CD4-positive, CD25-positive, alpha-beta regulatory T cell (primary cell): ENCODE data around the gene HBB. TPM values are rescaled to one million over a fixed set of nuclear protein-coding genes. Genes with fewer than 3 reads are reported as not detected.
A peak's percentile ranks its signal among the peaks of the same experiment; 100 is the strongest.

Source experiments
- ATAC-seq, 2 donors: fragments of 150-1000 bp; cut with Tn5 transposase; one replicate each; pipeline ENCODE4 v1.10.0; 2021; ENCODE audit warnings: low read depth in 2 of 2, moderate number of reproducible peaks in 2 of 2, moderate library complexity in 1 of 2
- DNase-seq, 3 donors: peaks; one replicate each; pipeline versions ENCODE4 v3.0.0 to v3.0.0-alpha.2; 2012 to 2022; ENCODE audit warnings: mixed read lengths in 1 of 3
- H3K27ac ChIP-seq: one replicate; pipeline ENCODE4 v1.7.0; 2013; ENCODE audit warnings: mild to moderate bottlenecking, low read length; ENCODE audit not compliant: insufficient read depth, poor library complexity, severe bottlenecking
- H3K27me3 ChIP-seq: one replicate; pipeline ENCODE4 v1.7.0; 2013; ENCODE audit warnings: low read length; ENCODE audit not compliant: control insufficient read depth, insufficient read depth
- H3K36me3 ChIP-seq: one replicate; pipeline ENCODE4 v1.7.0; 2013; ENCODE audit warnings: mild to moderate bottlenecking, low read length, moderate library complexity; ENCODE audit not compliant: control insufficient read depth, insufficient read depth
- H3K4me1 ChIP-seq: 2 replicates; pipeline ENCODE4 v1.7.0; 2013; ENCODE audit warnings: mild to moderate bottlenecking, low read length; ENCODE audit not compliant: insufficient read depth, control insufficient read depth, poor library complexity, severe bottlenecking
- H3K4me3 ChIP-seq: one replicate; pipeline ENCODE4 v1.7.0; 2013; ENCODE audit warnings: low read depth, mild to moderate bottlenecking, low read length, moderate library complexity
- H3K9me3 ChIP-seq, 2 experiments: 1 replicate in 1 of 2; 2 replicates in 1 of 2; pipeline ENCODE4 v1.7.0; 2013; ENCODE audit warnings: low read length in 2 of 2, mild to moderate bottlenecking in 1 of 2, moderate library complexity in 1 of 2; ENCODE audit not compliant: control insufficient read depth in 2 of 2
- H3K27ac Mint-ChIP-seq, 3 donors: one replicate each; pipeline ENCODE4 v1.8.0; 2020 to 2022; ENCODE audit warnings: mild to moderate bottlenecking in 3 of 3, mixed read lengths in 3 of 3, moderate library complexity in 2 of 3
- H3K27me3 Mint-ChIP-seq: one replicate; pipeline ENCODE4 v1.8.0; 2022; ENCODE audit warnings: mild to moderate bottlenecking, mixed read lengths
- H3K36me3 Mint-ChIP-seq: one replicate; pipeline ENCODE4 v1.8.0; 2020; ENCODE audit warnings: mixed read lengths
- H3K4me1 Mint-ChIP-seq, 4 donors: one replicate each; pipeline ENCODE4 v1.8.0; 2020 to 2022; ENCODE audit warnings: mixed read lengths in 4 of 4, mild to moderate bottlenecking in 1 of 4
- H3K4me3 Mint-ChIP-seq, 4 donors: one replicate each; pipeline ENCODE4 v1.8.0; 2020 to 2022; ENCODE audit warnings: mild to moderate bottlenecking in 4 of 4, mixed read lengths in 4 of 4, moderate library complexity in 3 of 4
- H3K9me3 Mint-ChIP-seq, 7 donors: one replicate each; pipeline ENCODE4 v1.8.0; 2020 to 2022; ENCODE audit warnings: mixed read lengths in 7 of 7, mild to moderate bottlenecking in 3 of 7, moderate library complexity in 2 of 7
- polyA plus RNA-seq, 4 donors: library from polyadenylated mRNA; unstranded; fragments of 300-500 nt; fragmentation: Illumina TruSeq; gene quantifications; one replicate each; pipeline ENCODE4 v1.2.3, GENCODE V29; 2021
- total RNA-seq: library from RNA; stranded (reverse); gene quantifications from one replicate; pipeline ENCODE4 v1.2.3, GENCODE V29; 2022

Gene HBB
- total and polyA plus RNA-seq, 5 donors from 2014 or later: 0.37 to 4.4 (median 1.6) TPM; not detected in 1

- Mint-ChIP-seq H3K9me3 (peaks cover 0 to 3% (median 0%) of the 10 kb centered on the region in 7 donors), H3K4me3 (no peak overlapping the region), H3K4me1 (peaks cover 0 to 3% (median 0%) of the 10 kb centered on the region in 4 donors), H3K36me3 (no peaks in the 10 kb centered on the region), H3K27me3 (peaks cover 5% of the 10 kb centered on the region), H3K27ac (no peak overlapping the region)
- Histone ChIP-seq H3K4me3 (no peak overlapping the region), H3K9me3 (peaks cover 4 to 7% of the 10 kb centered on the region in 2 experiments), H3K4me1 (peaks cover 10% of the 10 kb centered on the region), H3K36me3 (peaks cover 8% of the 10 kb centered on the region), H3K27ac (no peak overlapping the region), H3K27me3 (peaks cover 5% of the 10 kb centered on the region)
- DNase-seq (no peak), ATAC-seq (no peak)
These were observed 3.4 kb upstream of the HBB start for GRCh38 chr11:5230266-5230665.

DNA sequence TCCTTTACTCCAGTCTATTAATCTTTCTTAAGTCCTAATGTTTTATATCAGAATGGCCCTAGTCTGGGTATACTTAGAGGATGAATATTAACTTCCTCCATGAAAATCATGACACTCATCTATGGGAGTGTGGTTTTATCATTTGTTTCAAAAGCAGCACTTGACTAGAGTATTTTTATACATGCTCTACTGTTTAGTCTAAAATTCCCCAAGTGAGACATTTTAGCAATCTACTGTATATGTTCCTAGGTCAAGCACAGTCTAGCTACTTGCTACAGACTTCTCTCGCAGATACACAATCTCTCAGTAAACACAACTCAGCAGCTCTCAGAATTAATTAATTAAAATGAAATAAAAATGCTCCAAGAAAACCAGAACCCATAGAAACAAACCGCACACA, 2.9 kb upstream of the HBB start:
- Mint-ChIP-seq H3K36me3 (no peaks in the 10 kb centered on the region), H3K27ac (no peak overlapping the region), H3K4me1 (peaks cover 0 to 3% (median 0%) of the 10 kb centered on the region in 4 donors), H3K9me3 (peaks cover 0 to 3% (median 0%) of the 10 kb centered on the region in 7 donors), H3K4me3 (no peak overlapping the region), H3K27me3 (peaks cover 5% of the 10 kb centered on the region)
- H3K9me3 ChIP-seq: peaks cover 7 to 11% of the 10 kb centered on the region in 2 experiments
- peaks cover 13% of the 10 kb centered on the region for H3K36me3 ChIP-seq
- no peak for DNase-seq
- no peak for ATAC-seq
- H3K27ac ChIP-seq: no peak overlapping the region
- no peak overlapping the region for H3K4me3 ChIP-seq
- H3K27me3 ChIP-seq: peaks cover 5% of the 10 kb centered on the region
- peaks cover 15% of the 10 kb centered on the region for H3K4me1 ChIP-seq

DNA sequence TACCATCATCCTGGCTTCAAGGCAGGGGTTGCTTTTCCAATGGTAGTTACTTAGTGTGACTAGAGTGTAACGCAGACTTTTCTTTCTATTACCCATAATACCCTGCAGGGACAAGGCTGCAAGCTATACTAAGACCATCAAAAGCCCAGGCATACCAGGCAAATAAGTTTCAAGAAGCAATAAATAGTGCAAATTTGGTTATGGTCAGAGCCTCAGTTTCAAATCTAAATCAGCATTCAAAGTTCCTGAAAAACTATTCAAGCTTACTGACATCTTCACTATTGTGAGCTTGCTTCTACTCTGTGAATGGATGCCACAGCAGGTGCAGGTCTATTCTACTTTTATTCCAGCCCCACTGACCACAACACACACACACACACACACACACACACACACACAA, 2.5 kb upstream of the HBB start:
- H3K4me3 ChIP-seq: no peak overlapping the region
- peaks cover 0 to under 1% (median 0%) of the 10 kb centered on the region in 4 donors for H3K4me1 Mint-ChIP-seq
- no peak overlapping the region for H3K4me3 Mint-ChIP-seq
- H3K27ac ChIP-seq: no peak overlapping the region
- DNase-seq (no peak), ATAC-seq (no peak)
- peaks cover 5% of the 10 kb centered on the region for H3K27me3 Mint-ChIP-seq
- peaks cover 0 to 3% (median 0%) of the 10 kb centered on the region in 7 donors for H3K9me3 Mint-ChIP-seq
- H3K27ac Mint-ChIP-seq: no peak overlapping the region
- H3K36me3 Mint-ChIP-seq: no peaks in the 10 kb centered on the region
- peaks cover 14% of the 10 kb centered on the region for H3K36me3 ChIP-seq
- H3K4me1 ChIP-seq: peaks cover 17% of the 10 kb centered on the region
- peaks cover 8 to 14% of the 10 kb centered on the region in 2 experiments for H3K9me3 ChIP-seq
- peaks cover 5% of the 10 kb centered on the region for H3K27me3 ChIP-seq

- ATAC-seq: no peak
- no peaks in the 10 kb centered on the region for H3K36me3 Mint-ChIP-seq
- Histone ChIP-seq H3K4me1 (peaks cover 17% of the 10 kb centered on the region), H3K36me3 (peaks cover 14% of the 10 kb centered on the region), H3K27ac (no peak overlapping the region), H3K27me3 (peaks cover 5% of the 10 kb centered on the region), H3K4me3 (no peak overlapping the region), H3K9me3 (peaks cover 8 to 14% of the 10 kb centered on the region in 2 experiments)
- DNase-seq: no peak
- no peaks in the 10 kb centered on the region for H3K4me1 Mint-ChIP-seq
- H3K4me3 Mint-ChIP-seq: no peak overlapping the region
- peaks cover 5% of the 10 kb centered on the region for H3K27me3 Mint-ChIP-seq
- no peak overlapping the region for H3K27ac Mint-ChIP-seq
- peaks cover 0 to 3% (median 0%) of the 10 kb centered on the region in 7 donors for H3K9me3 Mint-ChIP-seq
These were observed 1.3 kb upstream of the HBB start for GRCh38 chr11:5228124-5228523.

GRCh38 chr11:5227681-5228080, 810 bp upstream of the HBB start:
- DNase-seq: no peak
- Histone ChIP-seq H3K27me3 (peaks cover 5% of the 10 kb centered on the region), H3K36me3 (peaks cover 14% of the 10 kb centered on the region), H3K27ac (no peak overlapping the region), H3K9me3 (peaks cover 8 to 14% of the 10 kb centered on the region in 2 experiments), H3K4me1 (peaks cover 17% of the 10 kb centered on the region), H3K4me3 (no peak overlapping the region)
- ATAC-seq: no peak
- peaks cover 0 to 3% (median 0%) of the 10 kb centered on the region in 7 donors for H3K9me3 Mint-ChIP-seq
- H3K4me3 Mint-ChIP-seq: no peak overlapping the region
- no peaks in the 10 kb centered on the region for H3K4me1 Mint-ChIP-seq
- H3K36me3 Mint-ChIP-seq: no peaks in the 10 kb centered on the region
- no peak overlapping the region for H3K27ac Mint-ChIP-seq
- H3K27me3 Mint-ChIP-seq: peaks cover 5% of the 10 kb centered on the region

DNA sequence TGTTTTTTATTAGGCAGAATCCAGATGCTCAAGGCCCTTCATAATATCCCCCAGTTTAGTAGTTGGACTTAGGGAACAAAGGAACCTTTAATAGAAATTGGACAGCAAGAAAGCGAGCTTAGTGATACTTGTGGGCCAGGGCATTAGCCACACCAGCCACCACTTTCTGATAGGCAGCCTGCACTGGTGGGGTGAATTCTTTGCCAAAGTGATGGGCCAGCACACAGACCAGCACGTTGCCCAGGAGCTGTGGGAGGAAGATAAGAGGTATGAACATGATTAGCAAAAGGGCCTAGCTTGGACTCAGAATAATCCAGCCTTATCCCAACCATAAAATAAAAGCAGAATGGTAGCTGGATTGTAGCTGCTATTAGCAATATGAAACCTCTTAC, 1.4 kb downstream of the HBB start:
- Histone ChIP-seq H3K27ac (no peak overlapping the region), H3K4me3 (peak overlapping the region; percentile 0), H3K27me3 (peaks cover 5% of the 10 kb centered on the region), H3K36me3 (peaks cover 14% of the 10 kb centered on the region), H3K4me1 (peaks cover 17% of the 10 kb centered on the region), H3K9me3 (peaks cover 8 to 14% of the 10 kb centered on the region in 2 experiments)
- Mint-ChIP-seq H3K4me1 (no peaks in the 10 kb centered on the region), H3K27ac (no peak overlapping the region), H3K27me3 (peaks cover under 1% of the 10 kb centered on the region), H3K9me3 (peaks cover 0 to 4% (median 0%) of the 10 kb centered on the region in 7 donors), H3K36me3 (no peaks in the 10 kb centered on the region), H3K4me3 (no peak overlapping the region)
- no peak for ATAC-seq
- no peak for DNase-seq

DNA sequence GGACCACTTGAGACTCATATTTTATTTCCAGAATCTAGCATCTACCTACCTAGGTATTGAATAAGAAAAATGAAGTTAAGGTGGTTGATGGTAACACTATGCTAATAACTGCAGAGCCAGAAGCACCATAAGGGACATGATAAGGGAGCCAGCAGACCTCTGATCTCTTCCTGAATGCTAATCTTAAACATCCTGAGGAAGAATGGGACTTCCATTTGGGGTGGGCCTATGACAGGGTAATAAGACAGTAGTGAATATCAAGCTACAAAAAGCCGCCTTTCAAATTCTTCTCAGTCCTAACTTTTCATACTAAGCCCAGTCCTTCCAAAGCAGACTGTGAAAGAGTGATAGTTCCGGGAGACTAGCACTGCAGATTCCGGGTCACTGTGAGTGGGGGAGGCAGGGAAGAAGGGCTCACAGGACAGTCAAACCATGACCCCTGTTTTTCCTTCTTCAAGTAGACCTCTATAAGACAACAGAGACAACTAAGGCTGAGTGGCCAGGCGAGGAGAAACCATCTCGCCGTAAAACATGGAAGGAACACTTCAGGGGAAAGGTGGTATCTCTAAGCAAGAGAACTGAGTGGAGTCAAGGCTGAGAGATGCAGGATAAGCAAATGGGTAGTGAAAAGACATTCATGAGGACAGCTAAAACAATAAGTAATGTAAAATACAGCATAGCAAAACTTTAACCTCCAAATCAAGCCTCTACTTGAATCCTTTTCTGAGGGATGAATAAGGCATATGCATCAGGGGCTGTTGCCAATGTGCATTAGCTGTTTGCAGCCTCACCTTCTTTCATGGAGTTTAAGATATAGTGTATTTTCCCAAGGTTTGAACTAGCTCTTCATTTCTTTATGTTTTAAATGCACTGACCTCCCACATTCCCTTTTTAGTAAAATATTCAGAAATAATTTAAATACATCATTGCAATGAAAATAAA, 2.1 kb downstream of the HBB start:
- peaks cover 14% of the 10 kb centered on the region for H3K36me3 ChIP-seq
- no peak overlapping the region for H3K27ac ChIP-seq
- ATAC-seq: no peak
- peaks cover 0 to 4% (median 0%) of the 10 kb centered on the region in 7 donors for H3K9me3 Mint-ChIP-seq
- no peak overlapping the region for H3K4me3 Mint-ChIP-seq
- H3K4me3 ChIP-seq: peak overlapping the region; percentile 49
- peaks cover 17% of the 10 kb centered on the region for H3K4me1 ChIP-seq
- DNase-seq: no peak
- no peaks in the 10 kb centered on the region for H3K27me3 Mint-ChIP-seq
- no peak overlapping the region for H3K27ac Mint-ChIP-seq
- no peaks in the 10 kb centered on the region for H3K36me3 Mint-ChIP-seq
- no peaks in the 10 kb centered on the region for H3K4me1 Mint-ChIP-seq
- peaks cover 5% of the 10 kb centered on the region for H3K27me3 ChIP-seq
- H3K9me3 ChIP-seq: peaks cover 8 to 14% of the 10 kb centered on the region in 2 experiments
